SH-SY5Y (cell line): ENCODE data around the gene EMX2.

ENCODE experiments used
- GATA2 ChIP-seq: IDR thresholded peaks from 2 replicates; pipeline ENCODE4 v1.6.1; 2011; ENCODE audit warnings: mild to moderate bottlenecking, low read depth, low read length
- GATA3 ChIP-seq: IDR thresholded peaks from 2 replicates; pipeline ENCODE4 v1.6.1; 2011; ENCODE audit warnings: low read depth, mild to moderate bottlenecking, low read length, moderate library complexity

DNA sequence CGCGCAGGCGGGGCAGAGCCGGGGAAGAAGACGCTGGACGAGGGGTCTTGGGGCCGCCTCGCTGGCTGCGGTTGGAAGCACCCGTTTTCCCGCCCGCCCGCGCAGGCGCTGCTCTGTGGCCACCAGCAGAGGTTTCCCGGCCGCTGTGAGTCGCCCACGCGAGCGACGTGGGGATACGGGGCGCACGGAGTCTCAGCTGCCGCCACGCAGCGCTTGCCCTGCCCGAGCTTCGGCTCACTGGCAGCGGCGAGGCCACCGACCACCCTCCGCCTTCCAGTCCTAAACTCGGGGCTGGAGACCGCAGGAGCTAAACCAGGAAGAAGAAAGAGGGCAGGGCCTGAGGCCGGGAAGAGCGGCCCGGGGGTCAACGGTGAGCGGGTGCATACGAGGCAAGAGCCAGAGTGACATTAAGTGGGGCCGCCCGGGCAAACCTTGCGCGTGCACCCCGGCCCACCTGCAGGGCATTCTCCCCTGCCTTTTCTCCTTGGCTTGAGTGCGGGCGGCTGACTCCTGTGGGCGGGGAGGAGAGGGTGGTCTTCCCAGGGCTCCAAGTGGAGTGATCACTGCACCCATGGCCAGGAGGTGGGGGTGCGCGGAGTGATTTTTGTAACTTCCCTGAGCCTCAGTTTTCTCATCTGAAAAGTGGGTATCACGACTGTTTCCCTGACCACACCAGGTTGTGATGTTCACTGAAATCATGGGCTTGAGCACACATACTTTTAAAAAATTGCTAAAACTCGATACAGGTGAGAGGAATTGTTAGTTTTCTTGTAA, 7.1 kb upstream of the EMX2 start:
- TF ChIP-seq GATA3 (no peak), GATA2 (no peak)
